ENCODE results near the gene ZNF628.
A peak's percentile ranks its signal among the peaks of the same experiment; 100 is the strongest.

Gene ZNF628

GRCh38 chr19:55451163-55451964 is 25.1 kb upstream of the ZNF628 start:
- no peak for DNase-seq (ENCODE audit: low read depth)

- no peak for DNase-seq (ENCODE audit: low read depth)
Observed at GRCh38 chr19:55451965-55452748, 24.3 kb upstream of the ZNF628 start.

- DNase-seq (ENCODE audit: low read depth) = no peak
Observed at GRCh38 chr19:55452749-55453346, 23.6 kb upstream of the ZNF628 start.

- DNase-seq (ENCODE audit: low read depth) = no peak
Observed at GRCh38 chr19:55453511-55454260, 22.7 kb upstream of the ZNF628 start.

GRCh38 chr19:55454787-55455243 is 21.6 kb upstream of the ZNF628 start:
- no peak for DNase-seq (ENCODE audit: low read depth)

GRCh38 chr19:55455576-55456235 is 20.7 kb upstream of the ZNF628 start:
- no peak for DNase-seq (ENCODE audit: low read depth)

GRCh38 chr19:55456347-55456746 is 20.1 kb upstream of the ZNF628 start:
- no peak for DNase-seq (ENCODE audit: low read depth)

- DNase-seq (ENCODE audit: low read depth) = no peak
Observed at GRCh38 chr19:55457683-55458457, 18.5 kb upstream of the ZNF628 start.

GRCh38 chr19:55459551-55459949 is 16.9 kb upstream of the ZNF628 start:
- DNase-seq (ENCODE audit: low read depth) = no peak

- no peak for DNase-seq (ENCODE audit: low read depth)
Observed at GRCh38 chr19:55459950-55460657, 16.3 kb upstream of the ZNF628 start.

- no peak for DNase-seq (ENCODE audit: low read depth)
Observed at GRCh38 chr19:55460670-55461258, 15.7 kb upstream of the ZNF628 start.

- DNase-seq (ENCODE audit: low read depth) = peak; percentile 100
Observed at GRCh38 chr19:55461259-55461973, 15.0 kb upstream of the ZNF628 start, which contains the start of gene ISOC2. Gene ISOC2, minus strand, starts transcription at chr19:55461642. Its CDS starts 5,156 bp downstream, at chr19:55456486.

GRCh38 chr19:55461974-55462626 is 14.3 kb upstream of the ZNF628 start:
- DNase-seq (ENCODE audit: low read depth) = no peak

- DNase-seq (ENCODE audit: low read depth) = no peak
Observed at GRCh38 chr19:55462722-55463121, 13.7 kb upstream of the ZNF628 start.

GRCh38 chr19:55463583-55464031 is 12.8 kb upstream of the ZNF628 start:
- no peak for DNase-seq (ENCODE audit: low read depth)

- DNase-seq (ENCODE audit: low read depth) = no peak
Observed at GRCh38 chr19:55464039-55464661, 12.3 kb upstream of the ZNF628 start.

- DNase-seq (ENCODE audit: low read depth) = no peak
Observed at GRCh38 chr19:55464662-55465054, 11.8 kb upstream of the ZNF628 start, which contains the start of gene C19orf85. Gene C19orf85, minus strand, starts transcription at chr19:55464751. Its CDS starts 197 bp downstream, at chr19:55464554.
